Chondrocyte (in vitro differentiated cells): ENCODE measurements around the gene DBNDD1. TPM values are rescaled to one million over a fixed set of nuclear protein-coding genes. Genes with fewer than 3 reads are reported as not detected.

ENCODE experiments used
- DNase-seq: peaks from one replicate; pipeline ENCODE4 v3.0.0; 2021; ENCODE audit warnings: mixed read lengths, low spot score
- H3K27ac Mint-ChIP-seq: one replicate; pipeline ENCODE4 v1.8.0; 2021; ENCODE audit warnings: mild to moderate bottlenecking, moderate library complexity, mixed read lengths; ENCODE audit not compliant: unreplicated experiment
- H3K27me3 Mint-ChIP-seq: 2 replicates; pipeline ENCODE4 v1.8.0; 2021; ENCODE audit warnings: low read depth, mixed read lengths
- H3K36me3 Mint-ChIP-seq: 2 replicates; pipeline ENCODE4 v1.8.0; 2021; ENCODE audit warnings: low read depth, mixed read lengths
- H3K4me1 Mint-ChIP-seq: 2 replicates; pipeline ENCODE4 v1.8.0; 2021; ENCODE audit warnings: low read depth, mild to moderate bottlenecking, mixed read lengths
- H3K4me3 Mint-ChIP-seq: one replicate; pipeline ENCODE4 v1.8.0; 2021; ENCODE audit warnings: mild to moderate bottlenecking, moderate library complexity, mixed read lengths; ENCODE audit not compliant: unreplicated experiment
- H3K9me3 Mint-ChIP-seq: 2 replicates; pipeline ENCODE4 v1.8.0; 2021; ENCODE audit warnings: low read depth, mixed read lengths
- CTCF ChIP-seq: fragments of 200-600 bp; sonication (generic); IDR thresholded peaks from 2 replicates; pipeline ENCODE4 v1.5.0; 2021; ENCODE audit warnings: antibody characterized with exemption, mild to moderate bottlenecking, moderate library complexity
- total RNA-seq: library from RNA; stranded (reverse); gene quantifications from 3 replicates; pipeline ENCODE4 v1.2.1, GENCODE V29; 2021

DBNDD1 gene
- total RNA-seq, 1 donor from 2014 or later: 3.7 TPM

- no peak for TF ChIP-seq CTCF
- H3K9me3 Mint-ChIP-seq: peaks cover 19% of the 10 kb centered on the region
- H3K27ac Mint-ChIP-seq: no peak overlapping the region
- peaks cover under 1% of the 10 kb centered on the region for H3K27me3 Mint-ChIP-seq
- H3K36me3 Mint-ChIP-seq: peaks cover 2% of the 10 kb centered on the region
- peaks cover 6% of the 10 kb centered on the region for H3K4me1 Mint-ChIP-seq
- no peak overlapping the region for H3K4me3 Mint-ChIP-seq
- no peak for DNase-seq
Observed at GRCh38 chr16:90054554-90054953, 35.3 kb upstream of the DBNDD1 start.

- no peaks in the 10 kb centered on the region for H3K27me3 Mint-ChIP-seq
- H3K36me3 Mint-ChIP-seq: peaks cover 2% of the 10 kb centered on the region
Observed at GRCh38 chr16:90053902-90054500, 34.7 kb upstream of the DBNDD1 start.

GRCh38 chr16:90050969-90051368, 31.7 kb upstream of the DBNDD1 start:
- no peak overlapping the region for H3K27ac Mint-ChIP-seq
- TF ChIP-seq CTCF: no peak
- DNase-seq: no peak
- peaks cover 19% of the 10 kb centered on the region for H3K9me3 Mint-ChIP-seq
- H3K36me3 Mint-ChIP-seq: peaks cover 2% of the 10 kb centered on the region
- no peak overlapping the region for H3K4me3 Mint-ChIP-seq
- H3K27me3 Mint-ChIP-seq: no peaks in the 10 kb centered on the region
- H3K4me1 Mint-ChIP-seq: peaks cover 14% of the 10 kb centered on the region

More at GRCh38 chr16:90053902-90054500, 34.7 kb upstream of the DBNDD1 start:
- H3K4me3 Mint-ChIP-seq: no peak overlapping the region
- H3K27ac Mint-ChIP-seq: no peak overlapping the region
- no peak for DNase-seq
- TF ChIP-seq CTCF: no peak
- H3K4me1 Mint-ChIP-seq: peaks cover 6% of the 10 kb centered on the region
- H3K9me3 Mint-ChIP-seq: peaks cover 19% of the 10 kb centered on the region

GRCh38 chr16:90048737-90049330, 29.6 kb upstream of the DBNDD1 start:
- H3K4me1 Mint-ChIP-seq: peaks cover 14% of the 10 kb centered on the region
- TF ChIP-seq CTCF: no peak
- H3K27me3 Mint-ChIP-seq: no peaks in the 10 kb centered on the region
- H3K9me3 Mint-ChIP-seq: peaks cover 8% of the 10 kb centered on the region
- no peak overlapping the region for H3K27ac Mint-ChIP-seq
- peaks cover 2% of the 10 kb centered on the region for H3K36me3 Mint-ChIP-seq
- DNase-seq: no peak
- no peak overlapping the region for H3K4me3 Mint-ChIP-seq

- H3K9me3 Mint-ChIP-seq: peaks cover 5% of the 10 kb centered on the region
- H3K4me3 Mint-ChIP-seq: no peak overlapping the region
- peaks cover 14% of the 10 kb centered on the region for H3K4me1 Mint-ChIP-seq
- no peaks in the 10 kb centered on the region for H3K27me3 Mint-ChIP-seq
- no peak for DNase-seq
- peaks cover 6% of the 10 kb centered on the region for H3K36me3 Mint-ChIP-seq
- TF ChIP-seq CTCF: no peak
- H3K27ac Mint-ChIP-seq: no peak overlapping the region
Observed at GRCh38 chr16:90048347-90048722, 29.1 kb upstream of the DBNDD1 start.
